H1 (cell line): ENCODE results near the gene HMGCL. TPM values are rescaled to one million over a fixed set of nuclear protein-coding genes. Genes with fewer than 3 reads are reported as not detected.

Experiments used
- USF2 ChIP-seq: IDR thresholded peaks from 2 replicates; pipeline ENCODE4 v1.6.1; 2011; ENCODE audit warnings: low read length, improper control_type of control experiment
- polyA plus RNA-seq, 7 experiments: library from polyadenylated mRNA; depleted of rRNA in 3 of 7; stranded (reverse) in 5 of 7; unstranded in 2 of 7; fragments of >200 nt in 5 of 7; fragments of 200-250 nt in 2 of 7; gene quantifications; 1 replicate in 5 of 7; 2 replicates in 1 of 7; 4 replicates in 1 of 7; pipeline versions ENCODE4 v1.2.1 to v1.2.3, GENCODE V29; 2011 to 2013; ENCODE audit warnings: missing spikeins in 2 of 7, mixed read lengths in 2 of 7
- total RNA-seq: library from RNA; stranded (reverse); fragmentation: NEBNext Ultra II Directional; extraction: Animal tissue kit (Norgen Biotek cat#: 25700); gene quantifications from 2 replicates; pipeline ENCODE4 v1.2.1, GENCODE V29; 2021
- TF ChIP-seq, protein P1 (sequence below), 3 experiments: IDR thresholded peaks; 1 replicate in 2 of 3; 2 replicates in 1 of 3; pipeline versions ENCODE4 v1.5.1 to v1.6.1; 2011; ENCODE audit warnings: low read length in 3 of 3, mild to moderate bottlenecking in 3 of 3, inconsistent platforms in 2 of 3, low read depth in 1 of 3, moderate library complexity in 1 of 3; ENCODE audit not compliant: insufficient read depth in 1 of 3; ENCODE audit errors: control extremely low read depth in 1 of 3

Gene HMGCL
- total and polyA plus RNA-seq, 2 of the 8 experiments (the other 6 are each of a cell fraction or from before 2014, with no cell fraction given) = 13.7 to 19.5 TPM

GRCh38 chr1:23779826-23780371, 45.3 kb downstream of the HMGCL start (continued):
- TF ChIP-seq, protein P1, sequence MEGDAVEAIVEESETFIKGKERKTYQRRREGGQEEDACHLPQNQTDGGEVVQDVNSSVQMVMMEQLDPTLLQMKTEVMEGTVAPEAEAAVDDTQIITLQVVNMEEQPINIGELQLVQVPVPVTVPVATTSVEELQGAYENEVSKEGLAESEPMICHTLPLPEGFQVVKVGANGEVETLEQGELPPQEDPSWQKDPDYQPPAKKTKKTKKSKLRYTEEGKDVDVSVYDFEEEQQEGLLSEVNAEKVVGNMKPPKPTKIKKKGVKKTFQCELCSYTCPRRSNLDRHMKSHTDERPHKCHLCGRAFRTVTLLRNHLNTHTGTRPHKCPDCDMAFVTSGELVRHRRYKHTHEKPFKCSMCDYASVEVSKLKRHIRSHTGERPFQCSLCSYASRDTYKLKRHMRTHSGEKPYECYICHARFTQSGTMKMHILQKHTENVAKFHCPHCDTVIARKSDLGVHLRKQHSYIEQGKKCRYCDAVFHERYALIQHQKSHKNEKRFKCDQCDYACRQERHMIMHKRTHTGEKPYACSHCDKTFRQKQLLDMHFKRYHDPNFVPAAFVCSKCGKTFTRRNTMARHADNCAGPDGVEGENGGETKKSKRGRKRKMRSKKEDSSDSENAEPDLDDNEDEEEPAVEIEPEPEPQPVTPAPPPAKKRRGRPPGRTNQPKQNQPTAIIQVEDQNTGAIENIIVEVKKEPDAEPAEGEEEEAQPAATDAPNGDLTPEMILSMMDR (IDR thresholded peaks at IDR 0.05; ENCODE audit: control extremely low read depth in 1 of 3, insufficient read depth in 1 of 3, low read depth in 1 of 3, low read length in 3 of 3) = no peak
- no peak for TF ChIP-seq USF2
- TF ChIP-seq, all 59 proteins: peak for 0
